AG10803 (cell line): Measurements from ENCODE around the gene PPME1.

Source experiments
- DNase-seq: peaks from one replicate; pipeline ENCODE4 v3.0.0; 2010; ENCODE audit warnings: low read depth
- H3K4me3 ChIP-seq: 2 replicates; pipeline ENCODE4 v1.5.1; 2011; ENCODE audit warnings: mild to moderate bottlenecking, low read length, control low read depth
- CTCF ChIP-seq: conservative IDR thresholded peaks from 2 replicates; pipeline ENCODE4 v1.5.1; 2011; ENCODE audit warnings: mild to moderate bottlenecking, low read length, control low read depth, inconsistent platforms

PPME1 gene

GRCh38 chr11:74142624-74143023 is 28.5 kb upstream of the PPME1 start:
- no peak overlapping the region for H3K4me3 ChIP-seq
- no peak for DNase-seq
- TF ChIP-seq CTCF: no peak

GRCh38 chr11:74144592-74144991 is 26.5 kb upstream of the PPME1 start:
- TF ChIP-seq CTCF: no peak
- no peak overlapping the region for H3K4me3 ChIP-seq
- no peak for DNase-seq

GRCh38 chr11:74147199-74147929 is 23.7 kb upstream of the PPME1 start:
- TF ChIP-seq CTCF: no peak
- no peak overlapping the region for H3K4me3 ChIP-seq
- DNase-seq: peak; percentile 33

GRCh38 chr11:74153224-74153623 is 17.9 kb upstream of the PPME1 start:
- no peak for DNase-seq
- TF ChIP-seq CTCF: no peak
- H3K4me3 ChIP-seq: no peak overlapping the region

- H3K4me3 ChIP-seq: no peak overlapping the region
- no peak for TF ChIP-seq CTCF
- DNase-seq: peak; percentile 34
Observed at GRCh38 chr11:74154620-74155281, 16.3 kb upstream of the PPME1 start.

GRCh38 chr11:74157169-74157568 is 13.9 kb upstream of the PPME1 start:
- TF ChIP-seq CTCF: no peak
- DNase-seq: no peak
- H3K4me3 ChIP-seq: no peak overlapping the region

- no peak for DNase-seq
- no peak overlapping the region for H3K4me3 ChIP-seq
- no peak for TF ChIP-seq CTCF
Observed at GRCh38 chr11:74159642-74160041, 11.4 kb upstream of the PPME1 start.
